KG1 (cell line): ENCODE results near the gene MTERF4.
"Not testable (repeated sequence)": the region's sequence is repeated elsewhere in the genome, so short reads cannot be mapped to it uniquely, and the experiment has no call there.

Experiments used
- DNase-seq: peaks from one replicate; lab custom pipeline; 2025; lab: John Stamatoyannopoulos, UW

Gene MTERF4

DNA sequence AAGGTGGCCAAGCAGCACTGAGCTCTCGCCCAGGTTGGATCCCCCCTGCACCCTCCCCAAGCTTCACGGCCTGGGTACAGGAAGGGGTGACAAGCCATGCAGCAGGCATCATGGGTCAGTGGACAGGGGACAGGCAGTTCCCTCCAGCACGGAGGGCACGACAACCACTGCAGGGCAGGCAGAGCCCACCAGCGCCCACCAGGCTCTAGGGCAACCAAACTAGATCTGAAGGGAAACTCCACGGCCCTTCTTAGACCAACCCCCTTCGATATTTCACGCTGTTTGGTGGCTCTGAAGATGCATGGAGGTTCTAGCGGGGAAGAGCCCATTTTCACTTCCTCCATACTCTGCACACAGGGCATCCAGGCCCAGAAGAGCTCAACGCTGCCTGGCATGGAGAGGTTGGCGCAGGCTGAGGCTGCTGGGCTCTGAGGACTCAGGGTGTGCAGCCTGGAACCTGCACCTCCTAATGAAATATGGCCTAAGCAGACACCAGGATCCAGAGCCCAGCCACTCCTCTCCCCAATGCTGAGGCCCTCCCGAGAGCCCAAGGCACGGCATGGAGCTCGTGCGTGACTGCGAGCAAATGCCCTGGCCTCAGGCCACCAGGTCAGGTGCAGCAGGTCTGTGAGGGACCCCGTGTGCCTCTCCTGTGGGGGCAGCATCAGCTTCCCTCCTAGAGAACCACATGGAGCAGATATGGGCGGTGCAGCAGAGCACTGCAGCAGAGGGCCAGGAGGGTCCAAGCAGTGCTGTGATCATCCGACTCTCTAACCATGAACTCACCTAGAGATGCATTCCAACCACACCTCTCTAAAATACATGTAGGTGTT is 8.7 kb upstream of the MTERF4 start:
- DNase-seq = no peak

- no peak for DNase-seq
Measured at GRCh38 chr2:241110089-241110606, 8.1 kb upstream of the MTERF4 start.

DNA sequence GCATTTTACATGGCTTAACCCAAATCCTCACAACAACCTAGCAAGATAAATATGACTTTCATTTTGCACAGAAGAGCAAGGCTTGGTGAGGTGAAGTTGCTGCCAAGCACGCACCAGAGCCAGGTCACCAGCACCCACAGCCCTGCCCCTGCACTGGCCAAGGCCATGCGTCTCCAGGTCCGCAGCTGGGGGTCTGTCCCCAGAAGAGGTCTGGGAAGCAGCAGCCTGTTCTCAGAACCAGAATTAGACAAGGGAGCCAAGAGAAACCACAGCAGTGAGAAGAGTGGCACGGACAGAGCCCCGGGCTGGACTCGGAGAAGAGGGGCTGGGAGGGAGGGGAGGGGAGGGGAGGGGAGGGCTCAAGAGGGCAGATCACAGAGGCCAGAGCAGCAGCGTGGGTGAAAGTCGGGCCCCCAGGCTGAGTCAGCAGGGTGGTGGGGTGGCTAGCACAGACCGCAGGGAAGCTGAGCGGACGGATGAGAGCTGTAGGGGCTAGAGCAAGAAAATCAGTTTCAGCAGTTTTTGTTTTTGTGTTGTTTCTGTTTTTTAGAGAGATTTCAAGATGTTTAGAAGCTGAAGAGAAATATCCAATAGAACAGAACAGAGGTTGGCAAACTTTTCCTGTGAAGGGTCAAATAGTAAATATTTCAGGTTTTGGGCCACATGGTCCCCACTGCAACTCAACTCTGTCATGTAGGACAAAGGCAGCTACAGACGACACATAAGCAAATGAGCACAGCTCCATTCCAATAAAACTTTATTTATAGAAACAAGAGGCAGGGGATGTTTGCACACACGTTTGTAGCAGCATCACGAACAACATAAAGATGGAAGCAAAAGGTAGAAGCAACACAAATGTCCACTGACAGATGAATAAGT is 7.4 kb upstream of the MTERF4 start:
- no peak for DNase-seq

GRCh38 chr2:241108271-241109209 is 6.5 kb upstream of the MTERF4 start:
- no peak for DNase-seq

DNA sequence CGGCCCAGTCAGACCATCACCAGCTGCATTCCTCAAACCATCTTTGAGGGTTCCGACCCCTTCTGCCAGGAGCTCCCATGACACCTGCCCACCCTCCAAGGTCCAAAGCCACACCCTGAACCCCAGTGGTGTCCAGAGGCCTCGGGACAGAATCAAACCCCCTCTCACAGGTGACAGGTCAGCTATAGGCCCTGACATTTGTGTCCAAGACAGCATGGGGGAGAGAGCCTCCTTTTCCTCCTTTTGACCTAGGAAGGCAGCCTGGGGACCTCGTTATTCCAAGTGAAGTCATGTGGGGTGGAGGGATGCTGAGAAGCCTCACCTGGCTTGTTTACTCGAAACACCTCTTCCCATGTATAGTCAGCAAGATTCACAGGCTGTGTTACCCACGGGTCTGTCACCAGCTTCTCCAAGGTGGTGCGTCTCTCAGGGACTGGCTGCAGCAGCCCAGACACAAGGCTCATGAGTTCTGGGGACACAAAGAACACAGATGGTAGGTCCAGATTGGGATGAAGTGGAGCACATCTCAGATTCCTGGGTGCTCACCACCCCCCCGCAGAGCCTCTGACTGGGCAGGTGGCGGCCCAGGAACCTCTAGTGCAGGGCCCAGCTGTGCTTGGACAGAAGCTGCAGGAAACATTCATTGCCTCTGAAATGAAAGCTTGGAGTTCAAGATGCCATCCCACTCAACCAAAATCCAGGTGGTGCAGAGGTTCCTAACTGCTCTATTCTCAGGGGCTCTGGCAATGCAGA is 5.1 kb upstream of the MTERF4 start:
- DNase-seq = no peak

DNA sequence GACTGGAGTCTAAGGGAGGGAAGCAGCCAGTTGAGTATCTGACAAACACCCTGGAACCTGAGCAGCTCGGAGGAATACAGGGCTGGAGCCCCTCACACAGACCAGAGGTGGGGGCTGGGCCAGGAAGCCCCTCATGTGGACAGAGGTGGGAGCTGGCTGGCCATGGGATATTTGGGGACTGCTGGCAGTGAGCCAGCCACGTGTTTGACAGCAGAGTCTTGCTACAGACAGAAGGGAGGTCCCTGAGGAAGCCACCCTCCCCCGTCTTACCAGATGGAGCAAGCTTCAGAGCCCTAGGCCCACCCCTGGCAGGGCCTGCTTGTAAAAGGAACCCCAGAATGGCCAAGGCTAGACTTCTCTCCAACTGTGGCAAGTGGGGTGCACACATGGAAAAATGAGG is 3.6 kb upstream of the MTERF4 start:
- DNase-seq = no peak

DNA sequence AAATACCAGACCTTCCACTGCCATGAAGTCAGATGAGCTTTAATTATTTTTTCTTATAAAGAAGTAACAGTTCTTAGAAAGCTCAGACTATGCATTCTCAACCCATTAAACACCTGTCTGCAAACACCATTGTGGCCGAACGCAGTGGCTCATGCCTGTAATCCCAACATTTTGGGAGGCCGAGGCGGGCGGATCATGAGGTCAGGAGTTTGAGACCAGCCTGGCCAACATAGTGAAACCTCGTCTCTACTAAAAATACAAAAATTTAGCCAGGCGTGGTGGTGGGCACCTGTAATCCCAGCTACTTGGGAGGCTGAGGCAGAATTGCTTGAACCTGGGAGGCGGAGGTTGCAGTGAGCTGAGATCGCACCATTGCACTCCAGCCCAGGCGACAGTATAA is 2.5 kb upstream of the MTERF4 start:
- DNase-seq = not testable (repeated sequence)

DNA sequence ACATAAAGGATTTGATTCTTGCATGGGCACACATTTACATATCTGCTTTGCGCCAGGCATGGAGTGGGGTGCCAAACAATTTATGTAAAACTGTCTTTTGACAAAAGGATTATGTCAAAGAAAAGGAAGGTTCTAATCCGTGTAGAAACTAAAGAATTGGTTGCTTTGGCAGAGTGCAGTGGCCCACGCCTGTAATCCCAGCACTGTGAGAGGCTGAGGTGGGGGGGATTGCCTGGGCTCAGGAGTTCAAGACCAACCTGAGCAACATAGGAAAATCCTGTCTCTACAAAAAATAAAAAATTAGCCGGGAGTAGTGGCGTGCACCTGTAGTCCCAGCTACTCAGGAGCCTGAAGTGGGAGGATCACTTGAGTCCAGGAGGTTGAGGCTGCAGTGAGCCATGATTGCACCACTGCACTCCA is 1.1 kb upstream of the MTERF4 start:
- DNase-seq = no peak

DNA sequence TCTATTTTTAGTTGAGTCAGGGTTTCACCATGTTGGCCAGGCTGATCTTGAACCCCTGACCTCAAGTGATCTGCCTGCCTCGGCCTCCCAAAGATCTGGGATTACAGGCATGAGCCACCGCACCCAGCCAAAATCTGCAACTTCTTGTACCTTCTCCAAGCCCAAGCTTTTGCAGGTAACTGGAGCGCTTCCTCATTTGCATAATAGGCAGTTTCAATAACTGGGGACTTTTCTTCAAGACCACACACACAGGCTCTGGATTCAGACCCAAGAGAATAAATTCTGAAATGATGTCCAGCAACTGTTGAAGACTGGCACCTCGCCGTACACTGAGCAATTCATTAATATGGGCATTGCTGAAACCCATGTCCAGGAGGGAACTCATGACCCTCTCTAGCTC is 2.8 kb downstream of the MTERF4 start:
- no peak for DNase-seq

GRCh38 chr2:241096979-241097378 is 5.1 kb downstream of the MTERF4 start:
- no peak for DNase-seq

- DNase-seq = no peak
Measured at GRCh38 chr2:241095594-241096290, 6.3 kb downstream of the MTERF4 start.

DNA sequence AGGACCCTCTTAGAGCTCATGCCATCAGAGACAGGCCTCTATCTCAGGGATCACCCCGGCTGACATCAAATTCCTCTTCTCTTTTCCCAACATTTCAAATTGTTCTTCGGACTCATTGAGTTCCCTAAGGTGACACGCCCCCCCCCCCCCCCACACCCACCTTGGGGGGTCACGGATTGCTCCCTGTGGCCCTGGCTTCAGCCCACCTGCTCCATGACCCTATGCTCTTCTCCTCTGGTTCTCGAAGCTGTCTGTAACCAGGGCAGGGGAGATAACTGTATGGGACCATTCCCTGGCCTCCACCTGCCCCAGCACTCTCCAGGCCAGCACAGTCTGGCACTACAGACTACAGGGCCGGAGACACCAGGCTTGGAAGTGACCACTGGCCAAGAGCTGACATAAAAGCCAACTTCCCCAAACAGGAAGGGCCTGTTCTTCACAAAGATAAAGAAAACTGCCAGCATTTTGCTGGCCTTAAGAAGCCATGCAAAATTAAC is 7.1 kb downstream of the MTERF4 start:
- DNase-seq = no peak

DNA sequence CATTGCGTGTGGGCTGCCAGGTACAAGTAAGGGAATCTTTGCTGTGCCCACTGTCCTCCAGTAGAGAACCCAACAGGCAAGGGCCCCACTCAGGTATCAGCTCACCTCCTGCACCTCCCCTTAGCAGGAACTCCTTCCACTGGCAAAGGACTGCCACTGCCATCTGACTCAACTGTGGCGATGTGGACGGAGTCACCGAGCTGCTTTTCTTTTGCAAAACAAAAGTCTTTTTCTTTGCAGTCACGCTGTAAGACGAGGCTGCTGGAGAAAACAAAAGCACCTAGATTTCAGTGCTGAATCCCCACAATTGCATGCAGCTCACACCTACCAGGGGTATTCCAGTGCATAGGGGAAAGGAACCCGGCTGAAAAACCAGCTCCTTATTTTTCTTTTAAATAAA is 7.9 kb downstream of the MTERF4 start:
- DNase-seq = no peak

GRCh38 chr2:241093133-241093781 is 8.8 kb downstream of the MTERF4 start:
- not testable (repeated sequence) for DNase-seq

GRCh38 chr2:241092677-241093076 is 9.4 kb downstream of the MTERF4 start:
- DNase-seq = no peak

DNA sequence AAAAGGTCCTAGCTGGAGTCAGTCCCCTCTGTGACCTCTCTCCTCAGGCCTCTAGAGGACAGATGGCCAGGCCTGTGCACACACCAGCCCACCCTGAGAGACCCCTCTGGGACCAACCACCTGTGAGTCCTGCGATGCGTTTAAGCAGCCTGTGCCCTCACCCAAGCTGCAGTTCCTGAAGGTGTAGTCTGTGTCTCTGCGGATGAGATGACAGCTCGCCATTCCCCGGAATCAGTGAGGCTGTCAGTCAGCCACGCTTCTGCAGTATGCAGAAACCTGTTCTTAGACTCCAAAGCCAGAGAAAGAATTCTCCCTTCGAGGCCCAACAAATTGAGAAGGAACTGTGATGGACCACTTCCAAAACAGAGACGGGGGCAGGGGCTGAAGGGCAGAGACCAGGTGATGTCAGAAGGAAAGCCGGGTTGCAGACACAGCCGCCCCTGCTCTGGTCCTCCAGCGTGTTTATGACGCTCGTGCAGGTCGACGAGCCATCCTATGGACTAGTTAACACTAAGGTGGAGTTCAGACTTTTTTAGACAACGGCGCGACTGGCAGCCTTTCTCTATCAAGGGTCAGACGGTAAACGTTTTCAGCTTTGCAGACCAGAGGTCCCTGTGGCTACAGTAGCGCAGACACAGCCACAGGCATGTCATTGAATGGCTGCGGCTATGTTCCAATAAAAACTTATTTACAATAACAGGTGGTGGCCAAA is 10.2 kb downstream of the MTERF4 start:
- no peak for DNase-seq

DNA sequence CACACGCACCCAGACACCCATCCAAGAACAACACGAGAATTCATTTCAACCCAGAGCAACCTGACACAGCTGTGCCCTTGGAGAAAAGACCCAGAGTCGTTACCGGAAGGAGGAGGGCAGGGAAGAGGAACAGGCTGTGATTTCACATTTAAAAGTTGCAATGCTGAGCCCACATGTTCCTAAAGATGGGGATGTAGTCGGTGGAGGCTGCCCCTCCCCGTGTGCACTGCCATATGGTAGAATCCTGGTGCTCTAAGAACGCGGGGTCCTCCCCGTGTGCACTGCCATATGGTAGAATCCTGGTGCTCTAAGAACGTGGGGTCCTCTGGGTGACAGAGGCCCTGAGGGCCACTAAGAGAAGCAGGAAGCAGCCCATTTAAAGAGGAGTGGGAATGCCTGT is 10.9 kb downstream of the MTERF4 start:
- no peak for DNase-seq

GRCh38 chr2:241088791-241089732 is 13.0 kb downstream of the MTERF4 start:
- DNase-seq = no peak
